Stimulated activated CD8-positive, alpha-beta memory T cell treated with anti-CD3 and anti-CD28 coated beads, Interleukin-15, amount 100 ng/mL, for 24 hours (primary cell): Measurements from ENCODE around the gene NANOS3.
"Not testable (repeated sequence)": the region's sequence is repeated elsewhere in the genome, so short reads cannot be mapped to it uniquely, and the experiment has no call there.

Experiments used
- DNase-seq: peaks from one replicate; pipeline ENCODE4 v3.0.0-alpha.2; 2020; ENCODE audit warnings: low read depth

The NANOS3 gene

GRCh38 chr19:13920940-13921747, 44.2 kb downstream of the NANOS3 start:
- no peak for DNase-seq

- not testable (repeated sequence) for DNase-seq
Measured at GRCh38 chr19:13922118-13922517, 45.2 kb downstream of the NANOS3 start.

- no peak for DNase-seq
Measured at GRCh38 chr19:13923194-13923987, 46.5 kb downstream of the NANOS3 start.

DNA sequence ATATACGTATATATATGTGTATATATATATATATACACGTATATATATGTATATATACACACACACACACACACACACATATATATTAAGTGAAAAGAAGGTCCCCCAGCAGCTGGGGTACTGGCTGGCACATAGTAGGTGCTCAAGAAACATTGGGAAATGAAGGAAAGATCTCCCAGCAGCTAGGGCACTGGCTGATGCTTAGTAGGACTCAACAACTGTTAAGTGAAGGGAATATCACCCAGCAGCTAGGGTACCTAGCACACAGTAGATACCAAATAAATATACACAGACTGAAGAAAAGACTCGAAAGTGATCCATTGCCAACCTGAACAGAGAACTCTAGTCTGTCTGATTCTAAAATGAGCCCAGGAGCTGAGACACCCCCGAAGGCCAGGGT, 49.1 kb downstream of the NANOS3 start:
- no peak for DNase-seq

DNA sequence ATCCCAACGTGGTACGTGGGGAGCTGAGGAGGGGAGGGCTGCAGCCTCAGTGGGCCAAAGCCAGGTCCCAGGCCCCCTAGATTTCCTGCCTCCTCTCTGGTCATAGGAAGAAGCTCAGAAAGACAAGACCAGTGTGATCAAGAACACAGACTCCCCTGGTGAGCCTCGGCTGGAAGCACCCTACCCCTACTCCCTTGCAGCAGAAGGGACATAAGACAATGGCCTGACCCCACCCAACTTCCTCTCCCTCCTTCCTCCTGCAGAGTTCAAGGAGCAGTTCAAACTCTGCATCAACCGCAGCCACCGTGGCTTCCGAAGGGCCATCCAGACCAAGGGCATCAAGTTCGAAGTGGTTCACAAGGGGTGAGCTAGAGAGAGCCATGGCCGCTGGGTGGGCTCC, 49.8 kb downstream of the NANOS3 start:
- DNase-seq: no peak

- no peak for DNase-seq
Measured at GRCh38 chr19:13929340-13929739, 52.4 kb downstream of the NANOS3 start.

GRCh38 chr19:13929956-13930355, 53.0 kb downstream of the NANOS3 start:
- no peak for DNase-seq
